GM12878 (cell line): ENCODE measurements around the gene XPOT. TPM values are rescaled to one million over a fixed set of nuclear protein-coding genes. Genes with fewer than 3 reads are reported as not detected.

Experiments used
- ATAC-seq: fragments of 200-7000 bp; cut with Tn5 transposase; 3 replicates; pipeline ENCODE4 v1.9.1; 2020; ENCODE audit warnings: mild to moderate bottlenecking, moderate library complexity
- BruUV-seq: library from RNA; stranded (reverse); fragments of 400-500 nt; replicated peaks from 2 replicates; lab custom pipeline; 2021; lab: Mats Ljungman, UMichigan
- CTCF ChIA-PET: fragments of 300-600 bp; sonication (Branson Sonifier 250); formaldehyde crosslinking; extraction: SDS; loops from one replicate; lab custom pipeline; 2021; ENCODE audit warnings: inconsistent platforms; lab: Yijun Ruan, JAX
- POLR2A ChIA-PET: fragments of 350-600 bp; formaldehyde crosslinking; extraction: SDS; loops from one replicate; lab custom pipeline; 2021; ENCODE audit warnings: inconsistent platforms; lab: Charles Lee
- RAD21 ChIA-PET: fragments of 300-600 bp; sonication (Branson Sonifier 250); formaldehyde crosslinking; loops from one replicate; lab custom pipeline; 2023; ENCODE audit warnings: antibody characterized with exemption; ENCODE audit not compliant: unreplicated experiment; lab: Charles Lee
- SMC1A ChIA-PET: fragments of 300-600 bp; sonication (Branson Sonifier 250); formaldehyde crosslinking; loops from one replicate; lab custom pipeline; 2023; ENCODE audit not compliant: unreplicated experiment, uncharacterized antibody; lab: Charles Lee
- DNase-seq: peaks from one replicate; pipeline ENCODE4 v3.0.0-alpha.2; 2011; ENCODE audit warnings: low read depth, low spot score
- FAIRE-seq: peaks from 3 replicates; lab custom pipeline; 2011; peaks lifted over from hg19 to GRCh38; lab: Jason Lieb, UNC
- H2AFZ ChIP-seq: 2 replicates; pipeline ENCODE4 v1.6.0; 2011; ENCODE audit warnings: low read depth, low read length, control low read depth; ENCODE audit not compliant: control insufficient read depth
- H3K27ac ChIP-seq: 2 replicates; pipeline ENCODE4 v1.5.1; 2011; ENCODE audit warnings: control low read depth; ENCODE audit not compliant: control insufficient read depth, insufficient read depth
- H3K27me3 ChIP-seq, 2 experiments: replicated peaks in 1 of 2; 2 replicates each; pipeline versions ENCODE4 v1.6.0 to v1.6.1; 2011; ENCODE audit warnings: low read length in 1 of 2; ENCODE audit not compliant: control insufficient read depth in 2 of 2, insufficient read depth in 2 of 2
- H3K36me3 ChIP-seq, 2 experiments: 2 replicates each; pipeline ENCODE4 v1.5.1; 2011; ENCODE audit warnings: low read length in 1 of 2; ENCODE audit not compliant: control insufficient read depth in 2 of 2, insufficient read depth in 2 of 2
- H3K4me1 ChIP-seq: 2 replicates; pipeline ENCODE4 v1.6.1; 2011; ENCODE audit warnings: mild to moderate bottlenecking, low read length, moderate library complexity, mixed read lengths; ENCODE audit not compliant: control insufficient read depth, insufficient read depth
- H3K4me2 ChIP-seq: 2 replicates; pipeline ENCODE4 v1.6.0; 2011; ENCODE audit warnings: control low read depth; ENCODE audit not compliant: control insufficient read depth, insufficient read depth
- H3K4me3 ChIP-seq: fragments of 200-600 bp; sonication (generic); 2 replicates; pipeline ENCODE4 v1.5.1; 2016
- H3K79me2 ChIP-seq: 2 replicates; pipeline ENCODE4 v1.6.0; 2011; ENCODE audit warnings: low read length; ENCODE audit not compliant: control insufficient read depth, insufficient read depth
- H3K9ac ChIP-seq: 2 replicates; pipeline ENCODE4 v1.8.0; 2011; ENCODE audit warnings: low read length, control low read depth, mixed read lengths; ENCODE audit not compliant: control insufficient read depth, insufficient read depth
- H3K9me3 ChIP-seq: replicated peaks from 3 replicates; pipeline ENCODE4 v1.5.1; 2011; ENCODE audit warnings: mild to moderate bottlenecking, low read length; ENCODE audit not compliant: control insufficient read depth, insufficient read depth
- H4K20me1 ChIP-seq: 2 replicates; pipeline ENCODE4 v1.6.0; 2011; ENCODE audit not compliant: control insufficient read depth, insufficient read depth
- BMI1 ChIP-seq: fragments of 450-650 bp; IDR thresholded peaks from 2 replicates; pipeline ENCODE4 v1.6.1; 2016; ENCODE audit warnings: mild to moderate bottlenecking, moderate library complexity, borderline replicate concordance
- CEBPZ ChIP-seq: fragments of 150-350 bp; IDR thresholded peaks from 2 replicates; pipeline ENCODE4 v1.6.1; 2016; ENCODE audit warnings: low read depth, low read length
- ESRRA ChIP-seq: IDR thresholded peaks from 2 replicates; pipeline ENCODE4 v1.6.1; 2012; ENCODE audit warnings: mild to moderate bottlenecking, low read length, improper control_type of control experiment
- GATAD2B ChIP-seq: fragments of 450-650 bp; conservative IDR thresholded peaks from 2 replicates; pipeline ENCODE4 v1.6.1; 2017; ENCODE audit warnings: low read depth, mild to moderate bottlenecking, moderate library complexity
- KDM1A ChIP-seq: fragments of 200-600 bp; sonication (generic); IDR thresholded peaks from 2 replicates; pipeline ENCODE4 v1.6.1; 2016; ENCODE audit warnings: borderline replicate concordance
- NR2C2 ChIP-seq: IDR thresholded peaks from 2 replicates; pipeline ENCODE4 v1.6.1; 2011; ENCODE audit warnings: borderline replicate concordance, low read depth; ENCODE audit not compliant: control insufficient read depth, insufficient read length
- PAX8 ChIP-seq: fragments of 450-650 bp; IDR thresholded peaks from 2 replicates; pipeline ENCODE4 v1.6.1; 2017; ENCODE audit warnings: mild to moderate bottlenecking, moderate library complexity
- RCOR1 ChIP-seq: conservative IDR thresholded peaks from 2 replicates; pipeline ENCODE4 v1.6.1; 2012; ENCODE audit warnings: low read depth, low read length, improper control_type of control experiment
- SKIL ChIP-seq: fragments of 450-650 bp; IDR thresholded peaks from 2 replicates; pipeline ENCODE4 v1.6.1; 2017; ENCODE audit warnings: mild to moderate bottlenecking, low read depth, inconsistent platforms; ENCODE audit not compliant: poor library complexity, severe bottlenecking
- SMC3 ChIP-seq: IDR thresholded peaks from 2 replicates; pipeline ENCODE4 v1.6.1; 2011; ENCODE audit warnings: low read length, improper control_type of control experiment, borderline replicate concordance
- YBX1 ChIP-seq: fragments of 450-650 bp; IDR thresholded peaks from 2 replicates; pipeline ENCODE4 v1.6.1; 2016; ENCODE audit warnings: antibody characterized with exemption
- ZBTB4 ChIP-seq: fragments of 450-650 bp; formaldehyde crosslinking; IDR thresholded peaks from 2 replicates; pipeline ENCODE4 v1.4.0; 2022; ENCODE audit warnings: mild to moderate bottlenecking, moderate library complexity
- ZNF384 ChIP-seq: IDR thresholded peaks from 2 replicates; pipeline ENCODE4 v1.6.1; 2012; ENCODE audit warnings: low read depth, mild to moderate bottlenecking, low read length, improper control_type of control experiment, borderline replicate concordance
- WGBS: methylation state at CpG from one replicate; pipeline ENCODE4 v1.1.6; 2016; ENCODE audit warnings: low lambda C conversion rate; ENCODE audit not compliant: insufficient replicate concordance, insufficient coverage; ENCODE audit errors: missing lambda C conversion rate; 5-methylcytosine and 5-hydroxymethylcytosine counted together
- in situ Hi-C: fragments of 300-500 bp; cut with MboI; formaldehyde crosslinking; loops from 9 replicates; pipeline ENCODE4 v1.14.3; 2018; ENCODE audit warnings: mixed read lengths
- intact Hi-C: fragments of 100-400 bp; cut with micrococcal nuclease; formaldehyde crosslinking; loops from one replicate; pipeline ENCODE4 v1.14.2; 2022; ENCODE audit not compliant: unreplicated experiment
- polyA plus RNA-seq, 11 experiments: library from polyadenylated mRNA; depleted of rRNA in 4 of 11; unstranded in 6 of 11; stranded (reverse) in 5 of 11; fragments of >200 nt; fragmentation: Nextera tagmentation in 4 of 11; fragmentation: Illumina TruSeq in 1 of 11; extraction: Ambion mirVana in 4 of 11; extraction: Trizol in 1 of 11; gene quantifications; 1 replicate in 1 of 11; 2 replicates in 10 of 11; pipeline versions ENCODE4 v1.2.1 to v1.2.3, GENCODE V29; 2011 to 2016; ENCODE audit warnings: inconsistent platforms in 2 of 11, missing spikeins in 2 of 11, low read depth in 1 of 11
- total RNA-seq, 4 experiments: library from RNA; depleted of rRNA in 3 of 4; stranded (reverse); fragments of >200 nt in 3 of 4; fragmentation: Illumina TruSeq in 1 of 4; extraction: Trizol in 1 of 4; gene quantifications; 2 replicates each; pipeline versions ENCODE4 v1.2.1 to v1.2.3, GENCODE V29; 2013 to 2021

The XPOT gene
- total and polyA plus RNA-seq, 10 of the 15 experiments (the other 5 are each of a cell fraction or from before 2014, with no cell fraction given) = 11.9 to 66.3 (median 54.7) TPM

GRCh38 chr12:64430886-64431285, 26.7 kb downstream of the XPOT start:
- 100% methylated on average over 2 of the region's 2 CpGs for WGBS
- Histone ChIP-seq H2AFZ (no peak overlapping the region), H3K4me2 (no peak overlapping the region), H4K20me1 (no peaks in the 10 kb centered on the region), H3K79me2 (no peaks in the 10 kb centered on the region), H3K27ac (no peak overlapping the region), H3K27me3 (no peaks in the 10 kb centered on the region), H3K4me3 (no peak overlapping the region), H3K4me1 (no peaks in the 10 kb centered on the region), H3K9me3 (no peaks in the 10 kb centered on the region), H3K9ac (no peak overlapping the region), H3K36me3 (peaks cover 0 to 31% of the 10 kb centered on the region in 2 experiments)
- no peak for ATAC-seq
- in situ Hi-C loops = no loop called here
- FAIRE-seq = no peak
- SMC1A ChIA-PET = interaction anchor here (0.9 to 1.4 kb wide), 2 partner anchors 14 to 42 kb away, joined by 3 read pairs; no protein-coding TSS in a partner anchor
- CTCF ChIA-PET = interaction anchor here (1.0 kb wide), 2 partner anchors 11 to 174 kb away, joined by 3 to 4 read pairs; no protein-coding TSS in a partner anchor
- RAD21 ChIA-PET = no interaction called here
- BruUV-seq = no TSS peak
- intact Hi-C loops = no loop called here
- POLR2A ChIA-PET = no interaction called here
- no peak for DNase-seq
- TF ChIP-seq CEBPZ = no peak
- TF ChIP-seq PAX8 = no peak
- no peak for TF ChIP-seq BMI1
- TF ChIP-seq ESRRA = no peak
- no peak for TF ChIP-seq SKIL
- no peak for TF ChIP-seq ZNF384
- TF ChIP-seq SMC3 = no peak
- TF ChIP-seq ZBTB4 = no peak
- TF ChIP-seq KDM1A = no peak
- TF ChIP-seq RCOR1 = no peak
- no peak for TF ChIP-seq NR2C2
- TF ChIP-seq YBX1 = no peak
- no peak for TF ChIP-seq GATAD2B
